ENCODE data around the gene IPPK. TPM values are rescaled to one million over a fixed set of nuclear protein-coding genes. Genes with fewer than 3 reads are reported as not detected.
A peak's percentile ranks its signal among the peaks of the same experiment; 100 is the strongest.

Gene IPPK
- total RNA-seq, 4 donors from 2014 or later = 7.2 to 14.1 (median 8.9) TPM

GRCh38 chr9:92617951-92618510 lies 51.9 kb downstream of the IPPK start:
- TF ChIP-seq EP300 (IDR thresholded peaks at IDR 0.05) (no peak), CTCF (IDR thresholded peaks at IDR 0.05) (no peak), POLR2A (IDR thresholded peaks at IDR 0.05) (no peak), POLR2AphosphoS5 (IDR thresholded peaks at IDR 0.05) (no peak)
- Histone ChIP-seq H3K36me3 (peaks cover 0 to 28% of the 10 kb centered on the region in 2 donors), H3K27me3 (no peaks in the 10 kb centered on the region), H3K9me3 (no peaks in the 10 kb centered on the region), H3K4me3 (no peak overlapping the region), H3K4me1 (peaks cover 23 to 88% (median 28%) of the 10 kb centered on the region in 3 donors), H3K27ac (peak overlapping the region; percentile 88 to 92 (median 90))
- WGBS, 2 donors (ENCODE audit: low coverage in 1 of 2) = no CpG with 5 or more reads among the region's 11 CpGs
- ATAC-seq = no peak

GRCh38 chr9:92617195-92617813 lies 52.6 kb downstream of the IPPK start:
- ATAC-seq = no peak
- no peaks in the 10 kb centered on the region for H3K27me3 ChIP-seq
- TF ChIP-seq EP300 (IDR thresholded peaks at IDR 0.05) = no peak
- no peak for TF ChIP-seq POLR2A (IDR thresholded peaks at IDR 0.05)
- no peak for TF ChIP-seq POLR2AphosphoS5 (IDR thresholded peaks at IDR 0.05)
- TF ChIP-seq CTCF (IDR thresholded peaks at IDR 0.05) = no peak
- peaks cover 0 to 34% of the 10 kb centered on the region in 2 donors for H3K36me3 ChIP-seq
- 69 to 100% methylated on average over 1 to 4 of the region's 11 CpGs for WGBS, 2 donors (ENCODE audit: low coverage in 1 of 2)
- H3K27ac ChIP-seq = peak overlapping the region; percentile 88 to 92 (median 90)
- H3K4me3 ChIP-seq = peak overlapping the region in 1 of 2 donors; percentile 38
- H3K4me1 ChIP-seq = peaks cover 23 to 96% (median 28%) of the 10 kb centered on the region in 3 donors
- no peaks in the 10 kb centered on the region for H3K9me3 ChIP-seq

DNA sequence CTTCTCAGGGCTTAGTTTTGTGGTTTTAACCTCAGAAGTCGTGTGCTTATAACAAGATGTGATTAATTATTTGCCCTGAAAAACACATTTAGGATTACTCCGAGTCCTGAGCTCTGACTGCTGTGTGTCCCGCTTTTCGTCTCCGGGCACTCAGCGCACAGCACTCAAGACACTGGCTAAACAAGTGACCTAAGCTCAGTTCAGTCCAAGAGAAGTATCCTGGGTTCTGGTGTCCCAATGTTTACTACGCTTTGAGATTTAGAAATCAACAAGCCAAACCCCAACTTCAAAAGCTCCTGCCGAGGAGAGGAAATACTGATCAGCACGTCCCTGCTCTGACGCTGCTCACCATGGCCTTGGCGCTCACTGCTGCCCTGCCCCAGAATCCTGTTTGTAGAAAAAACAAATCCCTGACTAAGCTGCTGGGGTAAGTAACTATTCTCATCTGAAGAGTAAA lies 53.2 kb downstream of the IPPK start:
- peak overlapping the region; percentile 7 to 38 for H3K4me3 ChIP-seq

DNA sequence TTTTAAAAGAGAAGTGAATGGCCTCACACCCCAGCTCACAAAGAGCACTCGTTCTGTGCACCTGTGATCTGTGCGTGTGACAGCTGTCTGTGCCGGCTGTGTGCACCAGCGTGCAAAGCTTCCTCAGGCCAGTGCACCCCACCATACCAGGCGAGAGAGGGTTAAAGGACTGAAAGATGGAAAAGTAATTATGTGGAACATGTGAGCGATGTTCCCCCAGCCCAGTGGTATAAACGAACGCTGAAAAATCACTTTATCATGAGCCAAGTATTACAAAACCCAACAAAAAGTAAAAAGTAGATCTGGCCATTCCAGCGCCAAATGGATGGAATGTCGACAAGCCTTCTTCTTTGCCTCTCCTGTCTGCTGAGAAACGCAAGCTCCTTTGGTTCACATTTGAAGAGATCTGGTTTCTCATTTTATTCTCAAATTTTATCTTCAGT lies 53.7 kb downstream of the IPPK start:
- peak overlapping the region; percentile 7 to 38 for H3K4me3 ChIP-seq
- WGBS, 2 donors (ENCODE audit: low coverage in 1 of 2) = 20 to 21% methylated on average over 6 to 11 of the region's 11 CpGs
- peaks cover 23 to 100% (median 28%) of the 10 kb centered on the region in 3 donors for H3K4me1 ChIP-seq
- peaks cover 0 to 44% of the 10 kb centered on the region in 2 donors for H3K36me3 ChIP-seq
- H3K27me3 ChIP-seq = no peaks in the 10 kb centered on the region
- TF ChIP-seq CTCF (IDR thresholded peaks at IDR 0.05) (no peak), POLR2AphosphoS5 (IDR thresholded peaks at IDR 0.05) (peak; percentile 72)
- peak; percentile 73 for ATAC-seq
- H3K9me3 ChIP-seq = no peaks in the 10 kb centered on the region
- H3K27ac ChIP-seq = peak overlapping the region; percentile 88 to 92 (median 90)

More for the DNA sequence above, 53.2 kb downstream of the IPPK start:
- 25 to 35% methylated on average over 11 of the region's 11 CpGs for WGBS, 2 donors (ENCODE audit: low coverage in 1 of 2)
- Histone ChIP-seq H3K27ac (peak overlapping the region; percentile 88 to 92 (median 90)), H3K9me3 (no peaks in the 10 kb centered on the region), H3K27me3 (no peaks in the 10 kb centered on the region), H3K4me1 (peaks cover 23 to 100% (median 28%) of the 10 kb centered on the region in 3 donors), H3K36me3 (peaks cover 0 to 40% of the 10 kb centered on the region in 2 donors)
- TF ChIP-seq POLR2AphosphoS5 (IDR thresholded peaks at IDR 0.05) = peak; percentile 38
- no peak for TF ChIP-seq CTCF (IDR thresholded peaks at IDR 0.05)
- TF ChIP-seq EP300 (IDR thresholded peaks at IDR 0.05) = no peak
- peak in 1 of 2 donors; percentile 11 for TF ChIP-seq POLR2A (IDR thresholded peaks at IDR 0.05)
- peak; percentile 82 for ATAC-seq

Measured in gastroesophageal sphincter (tissue), 4 donors.